NCI-H524 treated with DMSO at 0.1 percent for 48 hours (cell line): ENCODE measurements around the gene ABCA8.
"Not testable (repeated sequence)": the region's sequence is repeated elsewhere in the genome, so short reads cannot be mapped to it uniquely, and the experiment has no call there.

Experiments
- DNase-seq: peaks from one replicate; lab custom pipeline; 2025; lab: John Stamatoyannopoulos, UW

ABCA8 gene, protein sequence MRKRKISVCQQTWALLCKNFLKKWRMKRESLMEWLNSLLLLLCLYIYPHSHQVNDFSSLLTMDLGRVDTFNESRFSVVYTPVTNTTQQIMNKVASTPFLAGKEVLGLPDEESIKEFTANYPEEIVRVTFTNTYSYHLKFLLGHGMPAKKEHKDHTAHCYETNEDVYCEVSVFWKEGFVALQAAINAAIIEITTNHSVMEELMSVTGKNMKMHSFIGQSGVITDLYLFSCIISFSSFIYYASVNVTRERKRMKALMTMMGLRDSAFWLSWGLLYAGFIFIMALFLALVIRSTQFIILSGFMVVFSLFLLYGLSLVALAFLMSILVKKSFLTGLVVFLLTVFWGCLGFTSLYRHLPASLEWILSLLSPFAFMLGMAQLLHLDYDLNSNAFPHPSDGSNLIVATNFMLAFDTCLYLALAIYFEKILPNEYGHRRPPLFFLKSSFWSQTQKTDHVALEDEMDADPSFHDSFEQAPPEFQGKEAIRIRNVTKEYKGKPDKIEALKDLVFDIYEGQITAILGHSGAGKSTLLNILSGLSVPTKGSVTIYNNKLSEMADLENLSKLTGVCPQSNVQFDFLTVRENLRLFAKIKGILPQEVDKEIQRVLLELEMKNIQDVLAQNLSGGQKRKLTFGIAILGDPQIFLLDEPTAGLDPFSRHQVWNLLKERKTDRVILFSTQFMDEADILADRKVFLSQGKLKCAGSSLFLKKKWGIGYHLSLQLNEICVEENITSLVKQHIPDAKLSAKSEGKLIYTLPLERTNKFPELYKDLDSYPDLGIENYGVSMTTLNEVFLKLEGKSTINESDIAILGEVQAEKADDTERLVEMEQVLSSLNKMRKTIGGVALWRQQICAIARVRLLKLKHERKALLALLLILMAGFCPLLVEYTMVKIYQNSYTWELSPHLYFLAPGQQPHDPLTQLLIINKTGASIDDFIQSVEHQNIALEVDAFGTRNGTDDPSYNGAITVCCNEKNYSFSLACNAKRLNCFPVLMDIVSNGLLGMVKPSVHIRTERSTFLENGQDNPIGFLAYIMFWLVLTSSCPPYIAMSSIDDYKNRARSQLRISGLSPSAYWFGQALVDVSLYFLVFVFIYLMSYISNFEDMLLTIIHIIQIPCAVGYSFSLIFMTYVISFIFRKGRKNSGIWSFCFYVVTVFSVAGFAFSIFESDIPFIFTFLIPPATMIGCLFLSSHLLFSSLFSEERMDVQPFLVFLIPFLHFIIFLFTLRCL (N-terminal part only)

DNA sequence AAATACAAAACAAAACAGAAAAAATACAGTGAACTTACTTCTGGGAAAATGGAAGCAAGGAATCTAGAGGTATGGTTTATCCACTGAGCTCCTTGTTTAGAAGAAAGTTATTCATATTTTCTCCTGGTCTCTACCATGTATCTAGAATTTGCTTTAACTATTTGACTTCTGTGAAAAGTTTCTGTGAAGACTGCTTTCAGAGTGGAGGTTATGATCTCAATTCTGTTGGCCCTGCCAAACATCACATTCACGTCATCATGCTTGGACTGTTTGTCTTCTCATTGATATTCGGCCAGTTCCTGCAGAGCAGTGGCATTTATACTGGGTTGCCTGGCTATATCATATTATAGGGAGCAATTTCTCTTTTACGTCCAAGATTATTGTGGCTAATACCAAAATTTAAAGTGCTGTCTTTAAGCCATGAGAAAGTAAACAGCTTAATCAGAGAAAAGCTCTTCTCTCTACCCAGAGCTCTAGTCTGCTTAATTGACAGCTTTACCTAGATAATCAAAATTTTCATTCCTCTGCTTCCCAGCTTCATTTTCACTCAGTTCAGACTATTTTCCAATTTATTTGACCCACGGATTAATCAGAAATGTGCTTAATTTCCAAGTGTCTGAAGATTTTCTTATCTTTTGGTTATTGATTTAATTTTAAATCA lies at the start of gene ABCA8:
TSS of gene ABCA8 (minus strand) at position 212 of the 661 bp plus-strand sequence. CDS start 13,358 bp downstream, outside the sequence.
- no peak for DNase-seq

DNA sequence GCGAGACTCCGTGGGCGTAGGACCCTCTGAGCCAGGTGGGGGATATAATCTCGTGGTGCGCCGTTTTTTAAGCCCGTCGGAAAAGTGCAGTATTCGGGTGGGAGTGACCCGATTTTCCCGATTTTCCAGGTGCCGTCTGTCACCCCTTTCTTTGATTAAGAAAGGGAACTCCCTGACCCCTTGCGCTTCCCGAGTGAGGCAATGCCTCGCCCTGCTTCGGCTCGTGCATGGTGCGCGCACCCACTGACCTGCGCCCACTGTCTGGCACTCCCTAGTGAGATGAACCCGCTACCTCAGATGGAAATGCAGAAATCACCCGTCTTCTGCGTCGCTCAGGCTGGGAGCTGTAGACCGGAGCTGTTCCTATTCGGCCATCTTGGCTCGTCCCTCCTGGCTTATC lies 49.6 kb upstream of the ABCA8 start:
- not testable (repeated sequence) for DNase-seq

DNA sequence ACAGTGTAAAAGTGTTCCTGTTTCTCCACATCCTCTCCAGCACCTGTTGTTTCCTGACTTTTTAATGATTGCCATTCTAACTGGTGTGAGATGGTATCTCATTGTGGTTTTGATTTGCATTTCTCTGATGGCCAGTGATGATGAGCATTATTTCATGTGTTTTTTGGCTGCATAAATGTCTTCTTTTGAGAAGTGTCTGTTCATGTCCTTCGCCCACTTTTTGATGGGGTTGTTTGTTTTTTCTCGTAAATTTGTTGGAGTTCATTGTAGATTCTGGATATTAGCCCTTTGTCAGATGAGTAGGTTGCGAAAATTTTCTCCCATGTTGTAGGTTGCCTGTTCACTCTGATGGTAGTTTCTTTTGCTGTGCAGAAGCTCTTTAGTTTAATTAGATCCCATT lies 44.6 kb upstream of the ABCA8 start:
- not testable (repeated sequence) for DNase-seq

DNA sequence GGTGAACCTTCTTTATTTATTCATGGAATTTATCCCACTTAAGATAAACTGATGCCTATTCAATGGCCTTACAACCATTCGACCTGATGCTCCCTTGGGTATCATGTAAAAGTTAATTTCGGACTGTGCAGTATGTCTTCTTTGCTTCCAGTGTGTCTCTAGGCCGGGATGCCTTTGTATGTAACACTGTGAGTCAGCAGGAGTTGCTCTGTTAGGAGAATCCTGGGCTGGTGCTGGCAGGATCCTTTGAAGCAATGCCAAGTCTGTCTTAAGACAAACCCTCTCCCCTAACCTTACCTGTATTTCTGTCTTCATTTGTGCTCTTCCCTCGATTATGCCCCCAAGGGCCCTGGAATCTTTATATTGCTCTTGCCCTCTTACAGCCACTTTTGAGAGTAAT lies 37.9 kb upstream of the ABCA8 start:
- no peak for DNase-seq

DNA sequence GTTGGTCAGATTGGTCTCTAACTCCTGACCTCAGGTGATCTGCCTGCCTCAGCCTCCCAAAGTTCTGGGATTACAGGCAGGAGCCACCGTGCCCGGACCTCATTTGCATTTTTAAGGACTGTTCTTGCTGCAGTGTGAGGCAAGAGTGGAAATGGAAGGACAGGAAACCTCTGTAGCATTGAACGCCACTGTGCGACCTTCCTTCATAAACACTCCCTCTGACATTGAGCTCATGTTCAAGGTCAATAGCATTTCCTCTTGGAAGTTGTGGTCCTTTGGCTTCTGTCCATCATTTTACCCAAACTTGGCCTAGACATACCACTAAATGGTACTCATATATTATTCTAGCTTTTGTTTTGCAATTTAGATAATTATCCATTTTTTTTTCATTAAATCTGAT lies 32.8 kb upstream of the ABCA8 start:
- no peak for DNase-seq

DNA sequence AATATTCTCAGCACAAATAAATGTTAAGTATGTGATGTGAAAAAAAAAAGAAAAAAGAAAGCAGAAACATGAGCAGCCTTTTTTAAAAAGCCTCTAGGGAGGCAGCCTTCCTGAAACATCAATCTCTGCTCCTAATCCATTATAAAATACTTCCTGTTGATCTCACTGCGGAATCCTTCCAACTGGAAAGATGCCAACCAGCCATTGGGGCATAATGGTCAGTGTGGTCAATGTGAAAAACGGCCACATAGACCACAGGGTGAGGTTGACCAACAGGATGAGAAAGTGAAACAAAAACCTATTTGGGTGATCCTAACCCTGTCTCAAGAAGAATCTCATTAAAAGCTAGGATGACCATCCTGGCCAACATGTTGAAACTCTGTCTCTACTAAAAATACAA lies 26.1 kb upstream of the ABCA8 start:
- no peak for DNase-seq

DNA sequence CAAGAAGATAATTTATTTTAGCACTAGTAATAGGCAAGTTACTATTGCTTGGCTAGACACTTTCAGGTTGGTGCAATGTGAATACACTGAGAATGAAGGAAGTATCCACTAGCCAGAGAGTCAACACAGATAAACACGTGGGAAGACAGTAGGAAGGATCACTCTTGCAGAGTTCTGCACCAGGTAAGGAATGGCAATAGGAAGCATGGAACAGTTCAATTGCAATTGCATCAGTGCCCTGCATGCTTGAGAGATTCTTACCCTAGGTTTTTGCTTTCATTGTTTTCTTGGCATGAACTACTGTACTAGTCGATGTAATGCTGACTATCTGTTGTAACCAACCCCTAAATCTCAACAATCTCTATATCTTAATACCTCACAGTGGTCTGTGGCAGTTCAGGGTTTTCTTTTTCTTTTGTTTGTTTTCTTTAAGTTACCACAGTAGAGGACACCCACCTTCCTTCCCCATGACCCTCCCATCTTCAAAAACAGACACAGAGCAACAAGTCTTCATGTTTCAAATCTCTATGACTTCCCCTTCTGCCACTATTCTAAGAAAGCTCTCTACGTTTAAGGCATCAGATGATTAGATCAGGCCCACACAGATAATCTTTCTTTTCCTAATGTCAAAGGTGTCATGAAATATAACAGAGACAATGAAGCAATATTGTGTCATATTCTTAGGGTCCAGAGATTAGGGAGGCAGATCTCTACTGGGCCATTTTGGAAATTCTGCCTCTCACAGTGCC lies 18.1 kb upstream of the ABCA8 start:
- no peak for DNase-seq

DNA sequence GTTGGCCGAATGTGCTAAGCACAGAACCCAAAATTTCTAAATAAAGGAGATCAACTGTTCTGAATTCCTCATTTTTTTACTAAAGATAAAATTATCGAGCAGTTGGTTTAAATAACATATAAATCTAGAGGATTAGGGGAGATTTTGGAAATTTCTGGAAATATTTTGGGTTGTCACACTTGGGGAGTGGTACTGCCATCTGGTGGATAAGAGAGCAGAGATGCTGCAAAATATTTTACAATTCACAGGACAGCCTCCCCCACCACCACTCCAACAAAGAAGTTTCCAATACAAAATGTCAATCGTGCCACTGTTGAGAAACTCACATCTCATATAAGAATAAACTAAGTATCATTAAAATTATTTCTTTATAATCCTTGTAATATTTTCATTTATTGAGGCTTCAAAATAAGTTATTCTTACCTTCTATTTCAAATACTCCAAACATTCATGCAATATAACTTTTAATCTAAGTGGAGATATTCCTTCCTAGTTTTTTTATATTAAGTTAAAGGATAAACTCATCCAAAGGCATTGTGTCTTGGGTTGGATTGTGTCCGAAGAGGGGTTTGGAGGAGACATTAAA lies 17.0 kb upstream of the ABCA8 start:
- DNase-seq: no peak

DNA sequence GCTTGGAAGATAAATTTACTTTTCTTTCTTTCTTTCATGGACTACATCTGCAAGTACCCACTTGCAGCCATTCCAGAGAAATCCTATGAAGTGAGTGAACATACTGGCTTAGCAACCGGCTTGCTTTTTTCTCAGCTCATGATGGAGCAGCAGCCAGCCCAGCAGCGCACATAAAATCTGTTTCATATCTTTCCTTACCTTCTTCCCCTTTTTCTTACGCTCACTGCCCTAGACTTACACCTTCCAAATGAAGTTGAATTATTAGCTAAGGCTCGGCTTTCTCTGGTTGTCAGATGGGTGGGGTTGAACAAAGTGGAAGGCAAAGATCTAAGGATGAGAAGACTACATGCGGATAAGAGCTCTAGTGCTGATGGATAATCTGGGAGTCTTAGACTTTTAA lies 13.9 kb upstream of the ABCA8 start:
- no peak for DNase-seq

DNA sequence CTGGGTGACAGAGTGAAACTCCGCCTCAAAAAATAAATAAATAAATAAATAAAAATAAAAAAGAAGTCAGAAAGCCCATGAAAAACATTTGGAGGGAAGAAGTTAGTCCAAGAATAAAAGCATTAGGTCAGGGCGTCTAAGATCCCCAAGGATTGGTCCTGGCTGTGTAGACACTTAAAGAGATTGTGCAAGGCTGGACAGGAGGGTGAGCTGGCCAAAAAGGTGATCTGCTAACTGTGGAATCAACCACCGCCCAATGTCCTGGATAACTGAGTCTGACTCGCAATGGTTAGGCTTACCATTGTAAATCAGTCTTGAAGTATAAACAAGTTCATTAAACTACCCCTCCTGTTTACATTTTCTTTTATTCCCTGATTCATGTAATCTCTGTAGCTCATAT lies 8.8 kb upstream of the ABCA8 start:
- DNase-seq: no peak

DNA sequence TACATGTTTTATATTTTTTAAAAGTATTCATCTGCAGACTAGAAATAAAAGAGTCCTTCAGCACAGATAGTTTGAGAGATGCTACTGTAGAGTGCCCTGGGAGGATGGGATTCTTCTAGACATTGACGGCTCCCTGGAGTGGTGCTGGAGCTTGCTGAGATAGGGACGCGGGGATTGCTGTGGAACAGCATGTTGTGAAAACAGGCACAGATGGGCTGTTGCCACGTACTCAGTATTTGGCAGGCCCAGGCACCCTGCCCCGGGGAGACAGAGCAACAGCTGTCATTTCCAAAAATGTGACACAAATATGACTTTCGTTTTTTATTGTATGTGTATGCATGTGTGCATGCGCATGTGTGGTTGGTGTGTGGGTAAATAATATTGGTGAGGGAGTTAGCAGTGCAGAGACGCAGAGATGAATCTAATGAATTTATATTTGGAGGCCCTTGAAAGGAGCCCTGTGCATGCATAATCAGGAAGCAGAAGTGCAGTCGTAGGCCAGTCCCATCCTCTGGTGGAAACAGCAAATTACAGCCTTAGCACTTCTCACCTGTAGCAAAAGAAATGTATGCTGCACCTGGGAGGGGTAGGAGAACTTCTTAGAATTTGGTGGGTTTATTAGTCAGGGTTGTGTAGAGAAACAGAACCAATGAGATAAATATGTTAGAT lies 6.2 kb upstream of the ABCA8 start:
- DNase-seq: peak; percentile 71

DNA sequence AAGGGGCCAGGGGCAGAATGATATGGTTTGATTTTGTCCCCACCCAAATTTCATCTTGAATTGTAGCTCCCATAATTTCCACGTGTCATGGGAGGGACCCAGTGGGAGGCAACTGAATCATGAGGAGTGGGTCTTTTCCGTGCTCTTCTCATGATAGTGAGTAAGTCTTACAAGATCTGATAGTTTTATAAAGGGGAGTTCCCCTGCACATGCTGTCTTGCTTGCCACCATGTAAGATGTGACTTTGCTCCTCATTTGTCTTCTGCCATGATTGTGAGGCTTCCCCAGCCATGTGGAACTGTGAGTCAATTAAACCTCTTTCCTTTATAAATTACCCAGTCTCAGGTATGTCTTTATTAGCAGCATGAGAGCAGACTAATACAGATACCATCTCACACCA lies 3.9 kb upstream of the ABCA8 start:
- not testable (repeated sequence) for DNase-seq

DNA sequence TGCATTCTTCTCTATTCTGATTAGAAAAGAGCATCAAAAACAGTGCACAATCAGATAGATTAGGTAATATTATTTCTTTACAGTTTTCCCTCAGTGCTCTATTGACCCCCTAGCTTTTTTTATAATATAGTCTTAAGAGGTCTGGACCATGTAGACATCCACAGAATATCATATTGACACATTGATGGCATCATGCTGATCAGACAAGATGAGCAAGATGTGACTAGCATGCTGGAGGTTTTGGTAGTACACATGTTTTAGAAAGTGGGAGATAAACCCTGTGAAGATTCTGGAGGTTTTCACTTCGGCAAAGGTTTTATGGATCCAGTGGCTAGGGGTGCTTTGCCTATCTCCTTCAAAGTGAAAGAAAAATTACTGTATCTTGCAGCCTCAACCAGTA lies 2.8 kb upstream of the ABCA8 start:
- no peak for DNase-seq

DNA sequence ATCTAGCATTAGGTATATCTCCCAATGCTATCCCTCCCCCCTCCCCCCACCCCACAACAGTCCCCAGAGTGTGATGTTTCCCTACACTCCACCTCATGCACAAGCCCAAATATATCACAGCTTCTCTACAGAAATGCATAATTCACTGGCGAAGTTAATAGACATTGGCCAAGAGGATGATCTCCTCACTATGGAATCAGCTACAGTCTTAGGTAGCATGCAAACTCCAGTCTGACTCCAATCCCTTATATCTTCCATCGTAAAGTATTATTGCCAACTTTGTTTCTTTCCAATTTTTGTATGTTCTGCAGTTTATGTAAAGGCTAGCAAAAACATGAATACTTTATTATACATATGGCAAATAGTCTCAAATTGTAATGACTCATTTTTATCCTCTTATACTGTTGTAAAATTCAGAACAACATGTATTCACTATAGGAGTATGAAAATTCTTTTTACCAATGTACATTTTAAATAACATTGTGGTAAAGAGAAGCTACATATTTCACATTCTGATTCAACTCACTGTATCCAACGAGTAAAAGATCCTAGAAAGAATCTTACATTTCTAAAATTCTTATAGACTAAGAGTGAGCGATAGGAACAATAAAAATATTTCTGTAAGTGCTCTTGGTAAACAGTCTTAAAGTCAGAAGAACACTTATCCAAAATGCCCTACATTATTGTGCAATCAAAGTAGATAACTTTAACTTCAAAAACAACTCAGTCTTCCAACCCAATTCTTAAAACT lies 871 bp downstream of the ABCA8 start:
- DNase-seq: no peak

DNA sequence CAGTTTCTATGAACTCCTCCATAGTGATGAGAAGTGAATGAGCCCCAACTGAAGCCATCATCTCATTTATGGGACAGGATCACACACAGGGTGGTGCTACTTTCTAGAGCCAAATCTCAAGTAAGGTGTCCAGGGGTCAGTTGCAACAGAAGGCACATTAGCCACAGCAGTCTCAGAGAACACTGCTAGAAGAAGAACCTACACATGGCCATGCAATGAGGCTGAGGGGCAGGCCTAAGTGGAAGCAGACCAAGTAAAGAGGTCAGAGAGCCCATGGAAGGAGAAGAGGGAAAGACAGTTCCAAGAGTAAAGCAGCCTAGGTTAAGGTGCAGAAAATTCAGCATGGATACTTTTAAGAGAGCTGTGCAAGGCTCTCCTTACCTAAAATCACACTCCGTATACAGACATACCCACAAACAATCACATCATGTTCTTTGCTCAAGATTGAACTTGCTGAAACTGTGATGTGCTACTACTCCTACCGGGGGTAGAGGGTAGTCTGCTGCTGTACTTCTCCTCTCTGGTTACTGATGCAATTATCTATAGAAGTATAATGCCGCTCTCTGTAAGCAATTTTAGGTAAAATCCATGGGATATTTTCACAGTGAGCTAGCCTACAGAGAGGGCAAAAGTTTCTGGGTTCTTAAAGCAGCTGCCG lies 1.7 kb downstream of the ABCA8 start:
- no peak for DNase-seq

DNA sequence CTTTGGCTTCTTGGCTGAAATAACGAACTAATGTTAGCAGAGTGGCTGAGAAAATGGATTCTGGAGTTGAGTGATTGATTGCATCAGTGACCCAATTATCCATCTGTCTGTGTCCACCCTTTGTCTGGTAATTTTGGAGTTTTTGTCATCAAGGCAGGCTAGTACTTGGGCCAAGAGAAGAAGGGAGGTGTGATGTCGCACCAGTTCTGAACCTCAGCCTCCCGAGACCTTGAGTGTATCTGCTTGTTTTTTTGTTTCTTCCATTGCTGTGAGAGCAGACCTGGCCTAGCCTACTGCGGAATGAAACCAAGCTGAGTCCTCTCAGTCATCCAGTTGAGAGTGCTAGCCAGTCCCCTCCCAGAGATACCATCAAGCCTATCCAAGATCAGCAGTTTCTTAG lies 4.5 kb downstream of the ABCA8 start:
- no peak for DNase-seq

DNA sequence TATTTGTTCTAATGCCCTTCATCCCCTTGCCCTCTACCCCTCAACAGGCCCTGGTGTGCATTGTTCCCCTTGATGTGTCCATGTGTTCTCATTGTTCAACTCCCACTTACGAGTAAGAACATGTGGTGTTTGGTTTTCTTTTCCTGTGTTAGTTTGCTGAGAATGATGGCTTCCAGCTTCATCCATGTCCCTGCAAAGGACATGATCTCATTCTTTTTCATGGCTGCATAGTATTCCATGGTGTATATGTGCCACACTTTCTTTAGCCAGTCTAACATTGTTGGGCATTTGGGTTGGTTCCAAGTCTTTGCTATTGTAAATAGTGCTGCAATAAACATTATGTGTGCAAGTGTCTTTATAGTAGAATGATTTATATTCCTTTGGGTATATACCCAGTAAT lies 7.3 kb downstream of the ABCA8 start:
- not testable (repeated sequence) for DNase-seq

DNA sequence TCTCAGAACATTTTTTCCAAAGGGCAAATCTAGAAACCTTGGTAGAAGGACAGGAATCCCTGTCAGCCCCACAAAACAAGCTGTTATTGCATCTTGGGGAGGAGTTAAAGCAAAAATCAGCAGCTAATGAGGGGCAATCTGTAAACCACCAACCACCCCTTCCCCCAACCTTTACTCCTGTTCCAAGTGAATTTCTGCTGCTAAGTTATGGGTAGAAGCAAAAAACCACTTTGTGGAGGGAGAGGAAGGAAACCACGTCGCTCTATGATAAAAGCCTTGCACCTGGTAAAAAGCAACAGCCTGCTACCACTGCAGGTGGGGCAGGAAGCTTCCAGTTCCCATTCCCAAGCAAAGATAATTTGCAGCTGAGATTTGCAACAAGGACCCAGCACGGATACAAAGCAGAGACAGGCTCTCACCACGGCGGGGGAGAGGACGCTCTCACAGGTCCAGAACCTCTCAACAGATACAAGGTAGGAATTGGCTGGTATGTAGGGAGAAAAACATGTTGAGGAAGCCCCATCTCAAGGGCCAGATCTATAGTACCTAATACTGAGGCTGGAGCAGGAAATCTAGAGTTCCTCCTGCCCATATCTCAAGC lies 10.7 kb downstream of the ABCA8 start:
- DNase-seq: no peak

DNA sequence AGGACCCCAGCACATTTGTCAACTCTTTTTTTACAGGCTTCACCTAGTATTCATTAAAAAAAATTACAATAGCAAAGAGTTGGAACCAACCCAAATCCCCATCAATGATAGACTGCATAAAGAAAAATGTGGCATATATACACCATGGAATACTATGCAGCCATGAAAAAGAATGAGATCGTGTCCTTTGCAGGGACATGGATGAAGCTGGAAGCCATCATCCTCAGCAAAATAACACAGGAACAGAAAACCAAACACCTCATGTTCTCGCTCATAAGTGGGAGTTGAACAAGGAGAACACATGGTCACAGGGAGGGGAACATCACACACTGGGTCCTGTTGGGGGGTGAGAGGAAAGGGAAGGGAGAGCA lies 11.4 kb downstream of the ABCA8 start:
- not testable (repeated sequence) for DNase-seq
